GM12872 (cell line): Measurements from ENCODE around the gene ZNF598.

Source experiments
- CTCF ChIP-seq: IDR thresholded peaks from 3 replicates; pipeline ENCODE4 v1.5.1; 2011; ENCODE audit warnings: low read depth, mild to moderate bottlenecking, low read length, moderate library complexity; ENCODE audit not compliant: insufficient read depth

Gene ZNF598

GRCh38 chr16:1998852-1999801 lies 10.5 kb downstream of the ZNF598 start:
- TF ChIP-seq CTCF = no peak

DNA sequence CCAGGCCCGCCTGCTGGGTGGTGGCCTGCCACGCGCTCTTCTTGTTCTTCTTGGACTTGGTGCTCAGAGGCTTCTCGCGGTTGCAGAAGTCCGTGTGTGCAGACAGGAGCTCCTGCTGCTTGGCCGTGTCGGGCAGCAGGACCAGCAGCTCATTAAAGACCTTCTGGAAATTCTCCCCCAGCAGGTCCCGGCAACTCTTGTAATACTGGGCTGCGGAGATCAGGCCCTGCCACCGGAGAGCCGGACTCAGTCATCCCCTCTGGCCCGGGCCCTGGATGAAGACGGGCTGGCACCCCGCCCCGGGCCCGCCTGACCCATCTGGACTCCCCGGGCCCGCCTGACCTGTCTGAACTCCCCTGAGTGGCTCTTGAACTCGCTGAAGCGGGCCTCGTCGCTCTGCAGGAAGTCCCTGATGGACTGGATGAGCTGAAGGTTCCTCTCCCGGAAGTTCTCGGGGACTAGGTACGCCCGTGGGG lies 11.2 kb downstream of the ZNF598 start:
- no peak for TF ChIP-seq CTCF

DNA sequence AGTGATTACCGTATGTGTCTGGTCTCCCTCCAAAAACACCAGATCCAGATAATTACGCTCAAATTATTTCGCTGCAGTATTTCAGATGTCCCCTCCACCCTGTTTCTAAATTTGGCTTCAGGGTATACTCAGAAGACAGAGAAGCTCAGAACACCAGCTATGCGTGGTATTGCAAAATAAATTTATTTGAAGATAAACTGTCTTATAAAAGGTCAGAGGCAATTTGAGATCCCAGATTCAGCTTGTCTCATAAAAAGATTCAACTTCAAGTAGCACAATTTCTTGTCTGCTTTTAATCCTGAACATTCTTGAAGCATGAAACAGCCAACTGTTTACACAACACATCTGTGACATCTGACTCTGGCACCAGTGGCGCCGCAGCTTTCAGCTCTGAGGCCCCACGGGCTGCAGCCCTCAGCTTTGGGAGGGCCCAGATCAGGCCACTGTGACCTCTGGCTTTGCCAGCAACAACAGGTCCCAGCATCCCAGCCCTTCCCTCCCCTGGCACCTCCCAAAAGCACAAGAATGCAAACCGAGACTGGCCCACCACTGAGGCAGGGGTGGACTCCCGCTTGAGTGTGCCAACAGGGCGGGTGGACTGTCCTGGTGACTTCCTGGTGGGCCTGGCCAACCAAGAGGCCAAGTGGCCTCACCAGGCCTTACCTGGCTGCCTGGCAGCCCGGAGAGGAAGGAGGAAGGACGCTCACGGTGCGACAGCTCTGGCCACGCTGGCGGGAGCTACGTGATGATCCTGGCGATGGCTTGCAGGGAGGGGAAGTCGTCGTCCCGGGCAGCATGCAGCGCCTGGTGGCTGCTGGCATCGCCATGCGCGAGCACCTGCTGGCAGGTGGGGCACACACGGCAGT lies 11.9 kb downstream of the ZNF598 start:
- no peak for TF ChIP-seq CTCF

DNA sequence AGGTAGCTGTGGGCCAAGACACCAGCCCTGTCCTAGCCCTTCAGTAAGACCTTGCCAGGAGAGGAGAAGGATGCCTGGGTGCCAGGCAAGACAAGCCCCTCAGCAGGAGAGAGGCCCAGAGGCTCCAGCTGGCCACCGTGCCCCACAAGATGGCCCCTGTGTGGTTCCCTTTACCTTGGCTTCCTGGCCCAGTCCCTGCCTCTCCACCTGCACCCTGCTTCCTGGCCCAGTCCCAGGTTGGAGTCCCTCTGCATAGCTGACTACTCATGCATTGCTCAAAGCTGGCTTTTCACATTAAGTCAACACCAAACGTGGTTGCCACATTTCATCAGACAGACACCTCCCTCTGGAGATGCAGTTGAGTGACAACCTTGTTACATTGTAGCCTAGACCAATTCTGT lies 15.9 kb downstream of the ZNF598 start:
- TF ChIP-seq CTCF = no peak

DNA sequence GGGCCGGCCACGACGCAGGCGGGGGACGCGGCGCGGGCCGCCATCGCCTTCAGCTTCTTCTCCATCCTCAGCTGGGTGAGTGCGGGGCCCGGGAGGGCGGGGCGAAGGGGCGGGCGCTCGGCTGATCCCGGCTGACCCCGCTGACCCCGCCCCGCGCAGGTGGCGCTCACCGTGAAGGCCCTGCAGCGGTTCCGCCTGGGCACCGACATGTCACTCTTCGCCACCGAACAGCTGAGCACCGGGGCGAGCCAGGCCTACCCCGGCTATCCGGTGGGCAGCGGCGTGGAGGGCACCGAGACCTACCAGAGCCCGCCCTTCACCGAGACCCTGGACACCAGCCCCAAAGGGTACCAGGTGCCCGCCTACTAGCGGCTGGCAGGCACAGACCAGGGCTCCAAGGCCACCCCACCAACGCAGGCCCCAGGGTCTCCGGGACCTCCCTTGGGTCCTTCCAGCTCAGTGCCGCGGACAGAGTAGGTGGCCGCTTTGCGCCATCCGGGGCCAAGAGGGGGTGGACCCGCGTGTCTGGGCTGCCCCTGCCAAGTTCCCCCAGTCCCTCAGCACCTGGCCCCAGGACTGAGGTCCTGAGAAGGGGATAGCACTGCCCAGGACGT lies 16.8 kb downstream of the ZNF598 start:
- TF ChIP-seq CTCF = no peak

- no peak for TF ChIP-seq CTCF
Observed at GRCh38 chr16:1991948-1992703, 17.5 kb downstream of the ZNF598 start.
